Subcutaneous adipose tissue (tissue), 4 donors: Measurements from ENCODE around the gene PTAFR. TPM values are rescaled to one million over a fixed set of nuclear protein-coding genes. Genes with fewer than 3 reads are reported as not detected.

Experiments
- CTCF ChIP-seq: fragments of 450-650 bp; IDR thresholded peaks from one replicate; pipeline ENCODE4 v1.5.1; 2016; ENCODE audit warnings: low read depth, mild to moderate bottlenecking, control low read depth, antibody characterized with exemption, moderate library complexity
- small RNA-seq: library from RNA; depleted of rRNA; stranded (forward); fragments of <200 nt; gene quantifications from one replicate; pipeline ENCODE3, GENCODE V24; 2016
- total RNA-seq, 4 donors: library from RNA; depleted of rRNA; stranded (reverse); fragments of >200 nt; gene quantifications; one replicate each; pipeline ENCODE4 v1.1.0, GENCODE V29; 2016

PTAFR gene
- total RNA-seq, 4 donors from 2014 or later: 6.4 to 24.8 (median 7.6) TPM

GRCh38 chr1:28102189-28102588 is 74.3 kb downstream of the PTAFR start:
- no peak for TF ChIP-seq CTCF

- no peak for TF ChIP-seq CTCF
These were observed 77.3 kb downstream of the PTAFR start for GRCh38 chr1:28099050-28099769.

Small RNAs within 50 kb of the gene (small RNA-seq; reads per million reads assigned to genes)
- gene RNU6-176P: not detected

Other genes starting within 250 kb of the PTAFR start
- gene SMPDL3B, start 241.7 kb downstream of the PTAFR start, total RNA-seq: 1 to 10 TPM in 1 of 4 donors, under 1 TPM in 1, not detected in 2; 0.66 to 1.1 TPM
- gene XKR8, start 216.7 kb downstream of the PTAFR start, total RNA-seq: 1 to 10 TPM; 1.8 to 4.9 (median 4.6) TPM
- gene EYA3, start 88.1 kb downstream of the PTAFR start, total RNA-seq: 10 to 100 TPM in 3 of 4 donors, 1 to 10 TPM in 1; 9.6 to 15.5 (median 12.6) TPM
- 100 to 1,000 TPM in 1 of 4 donors, 10 to 100 TPM in 3; 52.2 to 117 (median 71.8) TPM for gene DNAJC8, start 56.3 kb upstream of the PTAFR start, total RNA-seq
- gene ATP5IF1, start 59.4 kb upstream of the PTAFR start, total RNA-seq: 100 to 1,000 TPM; 100 to 145 (median 118) TPM
- 10 to 100 TPM in 3 of 4 donors, 1 to 10 TPM in 1; 8.3 to 18.5 (median 12.8) TPM for gene SESN2, start 82.8 kb upstream of the PTAFR start, total RNA-seq
- 10 to 100 TPM in 3 of 4 donors, 1 to 10 TPM in 1; 8.8 to 14.3 (median 11.0) TPM for gene MED18, start 152.3 kb upstream of the PTAFR start, total RNA-seq
- gene PHACTR4, start 193.1 kb upstream of the PTAFR start, total RNA-seq: 10 to 100 TPM; 15.4 to 24.9 (median 19.1) TPM